Keratinocyte (primary cell): Measurements from ENCODE around the gene ANKRD62. TPM values are rescaled to one million over a fixed set of nuclear protein-coding genes. Genes with fewer than 3 reads are reported as not detected.

Experiments used
- DNase-seq: peaks from one replicate; pipeline ENCODE4 v3.0.0-alpha.2; 2011; ENCODE audit warnings: low read depth, missing footprints, low spot score
- FAIRE-seq: peaks from 2 replicates; lab custom pipeline; 2011; peaks lifted over from hg19 to GRCh38; lab: Jason Lieb, UNC
- H2AFZ ChIP-seq: 2 replicates; pipeline ENCODE4 v1.6.0; 2012; ENCODE audit warnings: low read length, control low read depth, inconsistent platforms; ENCODE audit not compliant: control insufficient read depth
- H3K27ac ChIP-seq: 2 replicates; pipeline ENCODE4 v1.5.1; 2011; ENCODE audit warnings: low read length; ENCODE audit not compliant: control insufficient read depth, insufficient read depth
- H3K27me3 ChIP-seq: 3 replicates; pipeline ENCODE4 v1.6.0; 2011; ENCODE audit warnings: low read length; ENCODE audit not compliant: control insufficient read depth, insufficient read depth; ENCODE audit errors: extremely low read depth
- H3K36me3 ChIP-seq, 2 experiments: 2 replicates in 1 of 2; 3 replicates in 1 of 2; pipeline ENCODE4 v1.5.1; 2011; ENCODE audit warnings: low read length in 2 of 2, mild to moderate bottlenecking in 1 of 2; ENCODE audit not compliant: control insufficient read depth in 2 of 2, insufficient read depth in 2 of 2; ENCODE audit errors: extremely low read depth in 1 of 2
- H3K4me1 ChIP-seq: 3 replicates; pipeline ENCODE4 v1.5.1; 2011; ENCODE audit warnings: low read length; ENCODE audit not compliant: control insufficient read depth, insufficient read depth; ENCODE audit errors: extremely low read depth
- H3K4me2 ChIP-seq: 3 replicates; pipeline ENCODE4 v1.6.0; 2011; ENCODE audit warnings: low read depth, low read length; ENCODE audit not compliant: control insufficient read depth, insufficient read depth; ENCODE audit errors: extremely low read depth
- H3K4me3 ChIP-seq, 3 experiments: fragments of 200-600 bp in 1 of 3; sonication (generic) in 1 of 3; 2 replicates in 2 of 3; 3 replicates in 1 of 3; pipeline ENCODE4 v1.5.1; 2011 to 2016; ENCODE audit warnings: low read length in 3 of 3, mild to moderate bottlenecking in 3 of 3, control low read depth in 2 of 3, inconsistent platforms in 1 of 3, low read depth in 1 of 3, mixed read lengths in 1 of 3, mixed run types in 1 of 3, moderate library complexity in 1 of 3; ENCODE audit not compliant: control insufficient read depth in 2 of 3, insufficient read depth in 2 of 3; ENCODE audit errors: extremely low read depth in 1 of 3
- H3K79me2 ChIP-seq: 2 replicates; pipeline ENCODE4 v1.6.0; 2012; ENCODE audit warnings: low read length; ENCODE audit not compliant: control insufficient read depth, insufficient read depth
- H3K9ac ChIP-seq: 3 replicates; pipeline ENCODE4 v1.6.0; 2011; ENCODE audit warnings: low read length; ENCODE audit not compliant: control insufficient read depth, insufficient read depth; ENCODE audit errors: extremely low read depth
- H3K9me1 ChIP-seq: 3 replicates; pipeline ENCODE4 v1.6.0; 2011; ENCODE audit warnings: low read length; ENCODE audit not compliant: control insufficient read depth, insufficient read depth; ENCODE audit errors: extremely low read depth
- H3K9me3 ChIP-seq: 2 replicates; pipeline ENCODE4 v1.5.1; 2012; ENCODE audit warnings: low read depth, low read length; ENCODE audit not compliant: control insufficient read depth
- H4K20me1 ChIP-seq: 3 replicates; pipeline ENCODE4 v1.6.0; 2011; ENCODE audit warnings: low read length; ENCODE audit not compliant: control insufficient read depth, insufficient read depth; ENCODE audit errors: extremely low read depth
- CTCF ChIP-seq, 3 experiments: IDR thresholded peaks in 1 of 3; conservative IDR thresholded peaks in 1 of 3; optimal IDR thresholded peaks in 1 of 3; 2 replicates in 2 of 3; 3 replicates in 1 of 3; pipeline versions ENCODE3 to v1.5.1; 2011; ENCODE audit warnings: low read length in 3 of 3, mild to moderate bottlenecking in 3 of 3, moderate library complexity in 2 of 3, control low read depth in 1 of 3, inconsistent platforms in 1 of 3; ENCODE audit not compliant: insufficient read depth in 2 of 3; ENCODE audit errors: extremely low read depth in 1 of 3
- EZH2 ChIP-seq: IDR thresholded peaks from one replicate; pipeline ENCODE4 v1.6.1; 2012; ENCODE audit warnings: inconsistent platforms, mild to moderate bottlenecking, low read length, moderate library complexity
- dilution Hi-C: fragments of 300-500 bp; cut with MboI; formaldehyde crosslinking; loops from one replicate; pipeline ENCODE4 v1.7.0; 2020; ENCODE audit warnings: low sequenced_read_pairs; ENCODE audit not compliant: extremely low pct_ligation_motif_present
- polyA plus RNA-seq, 5 experiments: library from polyadenylated mRNA; depleted of rRNA in 3 of 5; stranded (reverse) in 3 of 5; stranded (forward) in 1 of 5; unstranded in 1 of 5; fragments of >200 nt; gene quantifications; 1 replicate in 1 of 5; 2 replicates in 3 of 5; 3 replicates in 1 of 5; pipeline versions ENCODE4 v1.2.1 to v1.2.3, GENCODE V29; 2011 to 2012; ENCODE audit warnings: missing spikeins in 2 of 5, low read depth in 1 of 5, low replicate concordance in 1 of 5

Gene ANKRD62
- polyA plus RNA-seq, 1 donor (not counting 4 experiments of a cell fraction or from before 2014, with no cell fraction given): not detected

DNA sequence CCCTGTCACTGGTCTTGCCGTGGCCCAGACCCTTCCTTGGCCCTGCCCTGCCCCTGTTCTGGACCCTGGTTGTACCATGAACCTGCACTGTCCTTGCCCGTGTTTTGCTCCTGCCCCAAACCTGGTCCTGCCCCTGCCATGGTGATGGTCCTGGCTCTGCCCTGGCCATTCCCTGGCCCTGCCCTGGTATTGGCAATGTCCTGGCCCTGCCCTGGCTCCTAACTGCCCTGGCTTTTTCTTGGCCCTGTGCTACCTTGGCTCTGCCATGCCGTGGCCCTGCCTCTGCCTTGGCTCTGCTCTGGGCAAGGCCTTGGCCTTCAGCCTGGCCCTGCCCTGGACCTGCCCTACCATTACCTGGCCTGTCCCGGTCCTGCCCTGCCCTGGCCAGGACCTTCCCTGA is 5.5 kb upstream of the ANKRD62 start:
- H4K20me1 ChIP-seq: no peaks in the 10 kb centered on the region
- no peaks in the 10 kb centered on the region for H3K9me3 ChIP-seq
- no peaks in the 10 kb centered on the region for H3K9me1 ChIP-seq
- dilution Hi-C loops: no loop called here
- no peaks in the 10 kb centered on the region for H3K4me1 ChIP-seq
- no peak for DNase-seq
- no peak overlapping the region for H3K4me2 ChIP-seq
- no peaks in the 10 kb centered on the region for H3K36me3 ChIP-seq
- no peak for FAIRE-seq
- no peaks in the 10 kb centered on the region for H3K79me2 ChIP-seq
- no peak overlapping the region for H2AFZ ChIP-seq
- H3K27me3 ChIP-seq: no peaks in the 10 kb centered on the region
- TF ChIP-seq CTCF (optimal IDR thresholded peaks at IDR 0.05 in 1 of 3, IDR thresholded peaks at IDR 0.05 in 1 of 3, conservative IDR thresholded peaks at IDR 0.05 in 1 of 3; ENCODE audit: extremely low read depth in 1 of 3, insufficient read depth in 2 of 3, low read length in 3 of 3): no peak
- TF ChIP-seq EZH2: no peak
- H3K4me3 ChIP-seq: no peak overlapping the region
- no peak overlapping the region for H3K27ac ChIP-seq
- no peak overlapping the region for H3K9ac ChIP-seq

- Histone ChIP-seq H3K79me2 (no peaks in the 10 kb centered on the region), H3K36me3 (no peaks in the 10 kb centered on the region), H3K9me1 (no peaks in the 10 kb centered on the region), H3K9me3 (no peaks in the 10 kb centered on the region), H3K4me3 (no peak overlapping the region), H3K4me2 (no peak overlapping the region), H4K20me1 (no peaks in the 10 kb centered on the region), H3K9ac (no peak overlapping the region), H3K4me1 (no peaks in the 10 kb centered on the region), H2AFZ (no peak overlapping the region), H3K27ac (no peak overlapping the region), H3K27me3 (no peaks in the 10 kb centered on the region)
- no peak for DNase-seq
- FAIRE-seq: no peak
- dilution Hi-C loops: no loop called here
- TF ChIP-seq EZH2: no peak
- no peak for TF ChIP-seq CTCF (optimal IDR thresholded peaks at IDR 0.05 in 1 of 3, IDR thresholded peaks at IDR 0.05 in 1 of 3, conservative IDR thresholded peaks at IDR 0.05 in 1 of 3; ENCODE audit: extremely low read depth in 1 of 3, insufficient read depth in 2 of 3, low read length in 3 of 3)
These were observed 4.8 kb upstream of the ANKRD62 start for GRCh38 chr18:12088731-12089375.
